ENCODE measurements around the gene RERGL.

GRCh38 chr12:18135086-18135485, 45.1 kb upstream of the RERGL start:
- TF ChIP-seq CTCF (conservative IDR thresholded peaks at IDR 0.05; ENCODE audit: low read depth, low read length) (no peak), EZH2 (IDR thresholded peaks at IDR 0.05; ENCODE audit: low read length, unreplicated experiment) (no peak)

Measured in PC-3 (cell line).